Thyroid gland (tissue), 4 donors: ENCODE measurements around the gene ALG11.

ENCODE experiments used
- POLR2A ChIP-seq, 2 donors: fragments of 450-650 bp; IDR thresholded peaks; one replicate each; pipeline ENCODE4 v1.6.1; 2017; ENCODE audit warnings: antibody characterized with exemption in 2 of 2, mild to moderate bottlenecking in 2 of 2, moderate library complexity in 1 of 2
- TF ChIP-seq, protein P1 (sequence below), 6 experiments: fragments of 200-600 bp in 3 of 6; fragments of 450-650 bp in 3 of 6; sonication (generic) in 3 of 6; IDR thresholded peaks; one replicate each; pipeline ENCODE4 v1.5.1; 2016 to 2019; ENCODE audit warnings: antibody characterized with exemption in 6 of 6, mild to moderate bottlenecking in 2 of 6, inconsistent platforms in 1 of 6, moderate library complexity in 1 of 6

DNA sequence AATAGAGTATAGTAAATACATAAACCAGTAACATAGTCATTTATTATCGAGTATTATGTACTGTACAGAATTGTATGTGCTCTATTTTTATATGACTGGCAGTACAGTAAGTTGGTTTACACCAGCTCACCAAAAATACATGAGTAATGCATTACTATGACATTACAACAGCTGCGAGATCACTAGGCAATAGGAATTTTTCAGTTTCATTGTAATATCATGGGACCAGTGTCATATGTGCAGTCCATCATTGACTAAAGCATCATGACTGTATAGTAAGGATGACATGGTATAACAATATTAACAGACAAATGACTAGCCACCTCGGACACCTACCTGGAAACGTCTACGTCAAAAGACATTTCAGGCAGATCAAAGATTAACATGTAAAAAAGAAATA is 34.6 kb upstream of the ALG11 start:
- TF ChIP-seq POLR2A (IDR thresholded peaks at IDR 0.05): no peak
- TF ChIP-seq, protein P1, sequence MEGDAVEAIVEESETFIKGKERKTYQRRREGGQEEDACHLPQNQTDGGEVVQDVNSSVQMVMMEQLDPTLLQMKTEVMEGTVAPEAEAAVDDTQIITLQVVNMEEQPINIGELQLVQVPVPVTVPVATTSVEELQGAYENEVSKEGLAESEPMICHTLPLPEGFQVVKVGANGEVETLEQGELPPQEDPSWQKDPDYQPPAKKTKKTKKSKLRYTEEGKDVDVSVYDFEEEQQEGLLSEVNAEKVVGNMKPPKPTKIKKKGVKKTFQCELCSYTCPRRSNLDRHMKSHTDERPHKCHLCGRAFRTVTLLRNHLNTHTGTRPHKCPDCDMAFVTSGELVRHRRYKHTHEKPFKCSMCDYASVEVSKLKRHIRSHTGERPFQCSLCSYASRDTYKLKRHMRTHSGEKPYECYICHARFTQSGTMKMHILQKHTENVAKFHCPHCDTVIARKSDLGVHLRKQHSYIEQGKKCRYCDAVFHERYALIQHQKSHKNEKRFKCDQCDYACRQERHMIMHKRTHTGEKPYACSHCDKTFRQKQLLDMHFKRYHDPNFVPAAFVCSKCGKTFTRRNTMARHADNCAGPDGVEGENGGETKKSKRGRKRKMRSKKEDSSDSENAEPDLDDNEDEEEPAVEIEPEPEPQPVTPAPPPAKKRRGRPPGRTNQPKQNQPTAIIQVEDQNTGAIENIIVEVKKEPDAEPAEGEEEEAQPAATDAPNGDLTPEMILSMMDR (IDR thresholded peaks at IDR 0.05): no peak
